Muscle of arm (tissue), 12 donors: ENCODE data around the gene NPC1. TPM values are rescaled to one million over a fixed set of nuclear protein-coding genes. Genes with fewer than 3 reads are reported as not detected.

Experiments
- DNase-seq: peaks from one replicate; pipeline ENCODE4 v3.0.0-alpha.2; 2013
- polyA plus RNA-seq, 12 donors: library from polyadenylated mRNA; unstranded; fragments of 120-200 nt; gene quantifications; one replicate each; pipeline ENCODE4 v1.2.1, GENCODE V29; 2013; ENCODE audit not compliant: insufficient read length in 12 of 12

Gene NPC1
- polyA plus RNA-seq, 12 donors, result 17.6 to 31.4 (median 27.0) TPM; not detected in 1

DNA sequence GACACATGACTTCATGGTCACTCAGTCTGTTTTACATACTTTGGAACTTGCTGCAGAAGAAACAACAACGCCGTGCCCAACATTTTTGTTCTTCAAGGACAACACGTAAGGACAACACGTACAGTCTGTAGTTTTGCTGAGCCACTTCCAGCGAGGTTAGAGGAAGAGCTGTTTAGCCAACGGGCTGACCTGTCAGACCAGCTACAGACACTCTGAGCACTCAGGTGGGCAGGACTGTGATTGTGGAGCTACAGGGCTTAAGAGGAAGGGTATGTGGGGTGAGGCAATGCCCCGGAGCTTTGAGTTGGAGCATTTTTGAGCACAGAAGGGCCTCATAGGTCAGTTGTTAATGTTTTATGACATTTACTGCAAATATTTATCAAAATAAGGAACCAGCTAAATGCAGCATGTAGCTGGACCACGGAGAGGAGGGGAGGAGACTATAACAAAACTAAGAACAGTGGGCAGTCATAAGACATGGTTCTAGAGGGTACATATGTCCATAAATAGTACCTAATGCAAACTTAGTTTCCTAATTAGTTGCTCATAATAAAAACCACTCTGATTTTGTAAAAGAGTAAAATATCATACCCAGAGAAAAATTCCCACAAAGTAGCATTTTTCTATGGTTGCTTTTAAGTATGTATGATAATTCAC, 26.3 kb upstream of the NPC1 start:
- DNase-seq, result no peak

DNA sequence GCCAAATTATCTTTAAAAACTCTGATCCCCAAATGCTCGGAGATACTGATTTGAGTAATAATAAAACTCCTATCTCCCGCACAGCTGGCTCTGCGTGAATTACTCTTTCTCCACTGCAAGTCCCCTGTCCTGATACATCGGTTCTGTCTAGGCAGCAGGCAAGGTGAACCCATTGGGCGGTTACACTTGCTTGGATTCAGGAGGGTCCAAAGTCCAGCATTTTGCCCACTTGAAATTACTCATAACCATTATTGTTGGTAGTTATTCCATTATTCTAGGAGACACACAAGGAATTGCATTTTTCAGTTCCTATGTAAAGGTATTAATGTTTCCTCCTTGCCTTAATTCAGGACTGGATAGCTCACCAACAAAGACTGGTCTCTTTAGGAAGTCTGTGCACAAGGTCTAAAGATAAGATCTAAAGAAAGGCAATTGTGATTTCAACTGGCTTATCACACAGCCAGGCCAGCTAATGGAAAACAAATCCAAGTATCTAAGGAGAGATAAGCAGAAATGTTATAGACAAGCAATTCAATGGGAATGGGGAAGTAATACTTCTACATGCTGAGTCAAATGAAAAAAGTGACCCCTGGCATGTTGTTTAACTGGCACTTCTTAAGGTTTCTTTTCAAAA, 23.2 kb upstream of the NPC1 start:
- DNase-seq, result no peak

DNA sequence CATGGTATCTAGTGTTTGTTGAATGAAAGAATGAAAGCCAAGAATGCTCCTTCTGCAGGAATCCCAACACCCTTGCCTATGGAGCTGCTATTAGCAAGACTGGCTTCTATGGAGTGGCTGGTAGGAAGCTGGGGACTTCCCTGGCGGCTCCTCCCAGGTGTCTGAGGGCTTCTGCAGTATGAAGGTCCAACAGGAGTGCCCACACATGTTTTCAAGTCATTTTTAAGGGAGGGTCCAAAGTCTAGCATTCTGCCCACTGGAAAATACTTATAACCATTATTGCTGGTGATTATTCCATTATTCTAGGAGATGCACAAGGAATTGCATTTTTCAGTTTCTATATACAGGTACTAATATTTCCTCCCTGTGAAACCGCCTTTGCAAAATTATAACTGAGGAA, 21.9 kb upstream of the NPC1 start:
- DNase-seq, result no peak

DNA sequence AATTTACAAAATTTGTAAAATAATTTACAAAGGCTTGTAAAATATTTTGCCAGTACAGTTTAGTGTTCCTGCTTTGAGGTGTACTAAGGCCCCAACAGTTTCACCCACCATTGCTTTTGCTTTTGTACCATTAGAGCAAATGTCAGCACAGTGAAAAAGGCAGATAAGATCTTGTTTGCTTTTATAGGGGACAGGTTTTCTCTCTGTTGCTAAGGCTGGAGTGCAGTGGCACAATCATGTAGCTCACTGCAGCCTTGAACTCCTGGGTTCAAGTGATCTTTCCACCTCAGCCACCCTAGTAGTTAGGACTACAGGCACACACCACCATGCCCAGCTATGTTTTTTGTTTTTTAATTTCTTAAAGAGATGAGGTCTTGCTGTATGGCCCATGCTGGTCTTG, 19.6 kb upstream of the NPC1 start:
- no peak for DNase-seq

DNA sequence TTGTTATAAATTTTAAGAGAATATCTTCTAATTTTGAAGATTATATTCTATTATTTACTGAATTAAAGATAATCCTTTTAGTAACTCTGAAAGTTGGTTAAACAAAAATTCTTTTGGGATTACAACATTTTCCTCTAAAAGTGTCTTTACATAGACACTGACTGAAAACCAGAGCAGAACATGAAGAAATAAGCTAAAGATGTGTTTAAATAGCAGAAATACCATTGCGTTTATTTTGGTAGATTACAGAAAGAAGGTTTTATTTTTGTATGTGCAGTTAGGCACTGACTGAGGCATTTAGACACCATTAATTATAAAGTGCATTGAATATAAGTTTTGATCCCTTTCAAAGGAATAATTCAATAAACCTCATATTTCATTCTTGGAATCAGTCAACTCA, 13.5 kb upstream of the NPC1 start:
- DNase-seq, result no peak

DNA sequence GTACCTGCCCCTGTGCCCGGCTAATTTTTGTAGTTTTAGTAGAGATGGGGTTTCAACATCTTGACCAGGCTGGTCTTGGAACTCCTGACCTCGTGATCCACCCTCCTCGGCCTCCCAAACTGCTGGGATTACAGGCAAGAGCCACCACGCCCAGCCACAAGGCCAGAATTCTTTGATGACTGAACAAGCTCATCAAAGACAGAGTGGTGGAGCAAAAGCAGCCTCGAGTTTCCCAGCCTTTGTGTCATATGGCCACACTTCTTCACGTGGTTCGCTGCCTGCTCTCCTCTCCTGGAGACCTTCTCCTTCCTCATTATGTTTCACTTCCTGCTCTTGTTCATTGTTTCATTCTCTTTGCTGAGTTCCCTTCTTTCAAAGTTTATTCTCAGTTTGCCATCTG, 9.9 kb upstream of the NPC1 start:
- DNase-seq, result no peak

DNA sequence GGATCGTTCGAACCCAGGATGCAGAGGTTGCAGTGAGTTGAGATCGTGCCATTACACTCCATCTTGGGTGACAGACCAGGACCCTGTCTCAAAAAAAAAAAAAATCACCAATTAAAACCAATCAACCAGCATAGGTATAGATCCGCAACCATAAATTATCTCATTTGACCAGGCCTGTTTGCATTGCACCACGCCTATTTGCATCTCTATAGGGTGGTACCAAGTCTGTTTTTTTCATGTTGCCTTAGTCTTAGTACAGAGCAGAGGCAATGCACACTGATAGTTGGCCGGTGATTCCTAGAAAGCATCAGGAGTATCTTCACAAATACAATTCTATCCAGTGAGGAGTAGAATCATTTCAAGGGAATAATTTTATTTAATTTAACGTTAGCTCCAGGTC, 9.3 kb upstream of the NPC1 start:
- no peak for DNase-seq

DNA sequence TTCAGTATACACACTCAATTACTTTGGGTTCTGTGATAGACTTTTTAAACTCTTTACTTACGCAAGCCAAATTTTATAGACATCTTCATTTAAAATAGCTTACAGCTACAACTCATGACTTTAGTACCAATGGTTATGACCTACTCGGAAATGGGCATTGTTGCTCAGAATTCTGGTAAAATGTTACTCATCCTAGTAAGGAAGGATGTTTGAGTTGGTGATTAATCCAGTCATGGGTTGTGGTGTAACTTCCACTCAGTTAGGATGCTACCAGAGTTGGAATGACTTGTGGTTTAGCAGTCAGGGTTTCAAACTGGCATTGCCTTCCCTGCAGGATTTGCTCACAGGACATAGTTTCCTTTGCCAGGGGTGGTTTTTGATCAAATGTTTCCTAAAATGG, 7.4 kb upstream of the NPC1 start:
- no peak for DNase-seq

DNA sequence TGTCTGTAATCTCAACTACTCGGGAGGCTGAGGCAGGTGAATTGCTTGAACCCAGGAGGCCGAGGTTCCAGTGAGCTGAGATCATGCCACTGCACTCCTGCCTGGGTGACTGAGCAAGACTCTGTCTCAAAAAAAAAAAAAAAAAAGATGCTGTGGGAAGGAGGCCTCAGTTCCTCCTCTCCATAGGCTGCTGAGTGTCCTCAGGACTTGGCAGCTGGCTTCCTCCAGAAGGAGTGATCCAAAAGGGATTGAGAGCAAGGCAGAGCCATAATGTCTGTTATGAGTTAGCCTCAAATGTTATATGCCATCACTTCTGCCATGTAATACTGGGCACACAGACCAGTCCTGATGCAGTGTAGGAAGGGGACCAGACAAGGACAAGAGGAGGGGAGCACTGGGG, 6.6 kb upstream of the NPC1 start:
- DNase-seq, result no peak

DNA sequence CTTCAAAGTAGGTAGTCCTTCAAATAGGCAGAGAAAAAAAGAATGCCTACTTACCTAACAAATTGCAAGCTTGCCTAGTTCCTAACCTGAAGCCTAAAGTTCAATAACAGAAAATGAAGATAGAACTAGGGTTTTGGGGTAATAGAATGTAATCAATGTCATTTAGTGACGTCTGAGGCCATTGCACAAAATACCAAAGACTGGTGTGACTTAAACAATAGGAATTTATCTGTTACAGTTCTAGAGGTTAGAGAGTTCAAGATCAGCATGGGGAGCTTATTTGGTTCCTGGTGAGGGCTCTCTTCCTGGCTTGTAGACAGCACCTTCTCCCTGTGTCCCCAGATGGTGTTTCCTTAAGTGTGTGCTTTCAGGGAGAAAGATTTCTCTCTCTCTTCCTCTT, 4.7 kb upstream of the NPC1 start:
- DNase-seq, result no peak

DNA sequence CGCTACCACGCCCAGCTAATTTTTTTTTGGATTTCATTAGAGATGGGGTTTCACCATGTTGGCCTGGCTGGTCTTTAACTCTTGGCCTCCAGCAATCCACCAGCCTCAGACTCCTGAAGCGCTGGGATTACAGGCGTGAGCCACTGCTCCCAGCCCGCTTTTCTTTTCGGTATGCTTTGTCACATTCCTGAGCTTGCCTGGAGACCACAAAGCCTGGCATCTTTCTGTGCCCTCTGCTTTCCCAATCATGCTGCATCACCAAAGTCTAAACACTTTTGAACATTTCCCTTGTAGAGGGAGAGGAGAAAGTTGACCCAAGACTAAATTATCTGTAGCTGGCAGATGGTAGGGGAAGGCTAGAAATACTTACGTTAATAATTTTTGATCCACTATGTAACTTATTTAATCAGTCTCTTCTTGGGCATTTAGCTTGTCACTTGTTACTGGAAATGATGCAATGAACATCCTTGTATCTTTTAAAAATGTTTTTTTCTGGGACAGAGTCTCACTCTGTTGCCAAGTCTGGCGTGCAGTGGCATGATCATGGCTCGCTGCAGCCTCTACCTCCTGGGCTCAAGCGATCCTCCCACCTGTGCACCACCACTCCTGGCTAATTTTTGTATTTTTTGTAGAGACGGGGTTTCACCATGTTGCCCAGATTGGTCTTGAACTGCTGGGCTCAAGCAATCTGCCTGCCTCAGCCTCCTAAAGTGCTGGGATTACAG, 2.7 kb upstream of the NPC1 start:
- DNase-seq, result no peak

DNA sequence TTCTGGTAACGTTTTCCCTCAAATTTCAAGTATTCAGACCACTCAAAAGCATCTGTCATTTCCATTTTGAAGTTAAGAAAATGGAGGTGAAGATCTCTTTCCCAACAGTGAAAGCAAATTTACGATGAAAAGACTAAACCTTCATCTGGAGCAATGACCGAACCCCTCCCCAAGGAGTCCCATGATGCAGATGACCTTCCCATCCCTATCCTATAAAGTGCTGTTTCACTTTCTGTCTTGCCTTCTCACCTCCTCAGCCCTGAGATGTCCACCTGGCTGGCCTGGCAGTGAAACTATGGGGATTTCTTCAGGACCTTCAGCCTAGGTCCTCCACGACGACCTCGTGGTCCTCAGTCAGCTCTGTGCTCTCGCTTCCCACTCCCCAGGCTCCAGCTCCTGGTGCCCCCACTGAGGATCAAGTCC, 925 bp upstream of the NPC1 start:
- DNase-seq, result no peak

DNA sequence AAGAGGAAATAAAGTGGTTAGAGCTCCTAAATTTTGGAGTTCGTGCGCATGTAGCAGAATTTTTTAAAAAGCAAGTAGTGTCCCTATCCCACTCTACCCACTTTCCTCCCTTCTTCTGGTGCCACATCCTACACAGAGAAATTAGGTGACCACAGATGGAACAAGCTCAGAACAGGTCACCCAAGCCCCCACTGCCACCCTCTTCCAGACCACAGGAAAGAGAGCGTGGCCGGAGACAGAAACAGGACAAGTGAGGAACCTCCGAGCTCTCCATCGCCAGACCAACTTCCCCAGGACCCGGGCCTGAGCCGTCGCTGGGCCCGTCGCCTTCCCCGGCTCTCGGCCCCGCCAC, 433 bp downstream of the NPC1 start:
- DNase-seq, result no peak

DNA sequence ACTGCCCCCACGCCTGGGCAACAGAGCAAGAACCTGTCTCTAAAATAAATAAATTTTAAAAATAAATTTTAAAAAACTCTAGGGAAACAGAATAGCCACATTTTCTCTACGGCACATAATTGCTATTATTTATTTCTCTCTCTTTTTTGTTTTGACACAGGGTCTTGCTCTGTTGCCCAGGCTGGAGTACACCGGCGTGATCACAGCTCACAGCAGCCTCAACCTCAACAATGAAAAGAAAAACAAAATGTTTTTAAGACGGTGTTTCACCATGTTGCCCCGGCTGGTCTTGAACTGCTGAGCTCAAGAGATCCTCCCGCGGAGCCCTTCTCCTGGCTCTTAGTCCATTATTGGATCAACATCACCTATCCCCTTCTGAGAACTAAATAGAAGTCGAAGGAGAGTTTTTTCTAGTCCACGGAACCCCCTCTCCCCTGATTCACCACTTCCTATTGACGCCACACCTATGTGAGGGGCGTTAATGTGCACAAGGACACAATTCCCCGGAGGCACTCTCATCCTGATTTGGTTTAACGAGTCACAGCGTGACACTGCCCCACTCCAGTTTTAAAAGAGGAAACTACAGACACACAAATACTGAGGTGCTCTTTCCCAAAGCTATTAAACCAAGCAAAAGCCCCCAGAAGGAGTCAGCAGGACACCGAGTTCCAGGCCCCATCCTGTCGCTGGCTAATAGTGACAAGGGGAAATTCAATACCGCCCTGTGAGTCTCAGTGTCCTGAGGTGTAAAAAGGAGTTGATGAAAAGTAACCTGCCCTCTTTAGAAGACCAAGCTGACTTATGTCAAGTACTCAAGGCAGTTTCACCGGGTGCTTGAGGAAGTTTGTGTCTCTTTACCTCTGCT, 1.1 kb downstream of the NPC1 start:
- no peak for DNase-seq

DNA sequence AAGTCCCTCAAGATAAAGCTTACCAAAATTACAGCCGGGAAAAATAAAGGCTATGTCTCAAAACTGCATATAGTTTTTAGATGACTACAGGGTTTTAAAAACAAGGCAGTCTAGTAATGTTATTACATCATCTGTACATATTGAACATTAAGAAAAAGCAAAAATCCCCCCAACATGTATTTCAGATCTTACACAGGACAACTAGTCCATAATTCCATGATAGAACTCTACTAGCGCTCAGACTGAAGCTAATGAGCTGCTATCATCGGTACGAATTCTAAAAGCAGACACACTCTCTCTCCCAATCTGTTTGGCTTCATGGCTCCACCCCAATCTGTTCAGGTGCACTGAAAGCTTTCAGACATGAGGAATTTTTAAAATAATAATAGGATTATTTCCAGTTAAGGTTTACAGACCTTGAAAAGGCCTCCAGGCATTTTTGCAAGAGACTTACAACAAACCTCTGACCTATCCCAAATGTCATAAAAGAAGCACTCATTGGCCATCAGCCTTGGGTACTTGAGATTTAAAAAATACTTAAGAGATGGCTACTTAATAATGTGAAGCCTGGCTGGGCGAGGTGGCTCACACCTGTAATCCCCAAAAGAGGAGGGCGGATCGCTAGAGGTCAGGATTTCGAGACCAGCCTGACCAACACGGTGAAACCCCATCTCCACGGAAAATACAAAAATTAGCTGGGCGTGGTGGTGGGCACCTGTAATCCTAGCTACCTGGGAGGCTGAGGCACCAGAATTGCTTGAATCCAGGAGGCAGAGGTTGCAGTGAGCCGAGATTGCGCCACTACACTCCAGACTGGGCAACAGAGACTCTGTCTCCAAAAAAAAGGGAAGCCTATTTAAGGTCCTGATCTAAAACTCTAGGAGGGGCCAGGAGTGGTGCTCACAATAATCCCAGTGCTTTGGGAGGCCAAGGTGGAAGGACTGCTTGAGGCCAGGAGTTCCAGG, 2.0 kb downstream of the NPC1 start:
- no peak for DNase-seq

DNA sequence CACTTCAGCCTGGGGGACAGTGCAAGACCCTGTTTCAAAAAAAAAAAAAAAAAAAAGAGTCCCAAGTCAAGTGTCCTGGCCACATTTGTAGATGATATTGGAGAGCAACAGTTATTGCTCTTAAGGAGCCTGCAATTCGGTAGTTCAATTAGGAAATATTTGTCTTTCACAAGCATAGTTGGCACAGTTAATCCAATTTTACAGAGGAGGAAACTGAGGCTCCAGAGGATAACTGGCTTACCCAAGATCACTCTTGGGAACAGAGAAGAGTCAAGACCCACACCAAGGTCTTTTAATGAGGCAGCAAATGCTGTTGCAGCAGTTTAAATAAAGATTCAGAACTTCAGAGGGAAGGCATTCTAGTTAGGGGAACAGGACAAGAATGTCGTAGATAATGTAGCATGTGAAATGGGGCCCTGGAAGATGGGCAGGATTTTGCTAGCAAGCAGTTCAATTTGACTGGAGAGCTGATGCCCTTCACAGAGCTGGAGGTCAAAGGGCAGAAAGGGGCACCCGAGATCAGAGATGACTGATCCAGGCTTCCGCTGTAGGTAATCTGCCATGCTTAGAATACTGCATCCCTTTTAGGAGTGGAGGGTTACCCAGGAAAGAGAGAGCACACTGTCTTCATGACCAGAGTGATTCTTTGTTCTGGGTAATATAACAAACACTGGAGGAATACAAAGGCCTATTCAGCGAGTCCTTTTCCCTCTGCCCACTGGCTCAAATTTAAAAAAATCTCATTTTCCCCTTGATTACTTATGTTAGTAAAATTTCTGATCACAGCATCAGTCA, 3.0 kb downstream of the NPC1 start:
- no peak for DNase-seq

DNA sequence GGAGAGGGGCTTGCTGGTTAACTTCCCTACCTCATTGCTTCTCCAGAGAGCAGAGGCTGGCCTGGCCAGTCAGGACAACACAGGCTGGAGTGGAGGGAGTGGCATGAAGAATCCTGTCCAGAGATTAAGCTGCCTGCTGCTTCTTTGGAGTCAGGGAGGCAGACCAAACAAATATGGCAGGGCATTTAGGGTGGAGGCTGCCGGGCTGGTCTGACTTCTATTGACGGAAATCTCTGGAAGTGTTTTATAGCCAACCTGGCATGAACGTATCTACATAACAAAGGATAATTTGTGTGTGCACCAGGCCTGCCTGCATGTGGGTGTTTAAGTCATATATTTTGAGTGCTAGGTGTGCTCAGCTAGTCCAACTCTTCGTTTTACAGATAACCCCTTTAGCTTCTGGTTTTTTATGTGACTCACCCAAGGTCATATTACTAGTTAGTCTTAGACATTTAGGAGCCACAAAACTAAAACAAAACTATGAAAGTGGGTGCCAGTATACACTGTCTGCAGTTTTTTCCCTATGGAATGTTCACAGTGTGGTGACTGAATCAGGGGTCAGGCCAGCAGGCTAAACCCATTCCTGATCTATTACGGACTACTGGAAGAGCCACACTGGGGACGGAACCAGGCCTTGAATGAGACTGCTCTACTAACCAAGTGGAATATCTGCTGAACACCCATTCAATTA, 5.5 kb downstream of the NPC1 start:
- no peak for DNase-seq

DNA sequence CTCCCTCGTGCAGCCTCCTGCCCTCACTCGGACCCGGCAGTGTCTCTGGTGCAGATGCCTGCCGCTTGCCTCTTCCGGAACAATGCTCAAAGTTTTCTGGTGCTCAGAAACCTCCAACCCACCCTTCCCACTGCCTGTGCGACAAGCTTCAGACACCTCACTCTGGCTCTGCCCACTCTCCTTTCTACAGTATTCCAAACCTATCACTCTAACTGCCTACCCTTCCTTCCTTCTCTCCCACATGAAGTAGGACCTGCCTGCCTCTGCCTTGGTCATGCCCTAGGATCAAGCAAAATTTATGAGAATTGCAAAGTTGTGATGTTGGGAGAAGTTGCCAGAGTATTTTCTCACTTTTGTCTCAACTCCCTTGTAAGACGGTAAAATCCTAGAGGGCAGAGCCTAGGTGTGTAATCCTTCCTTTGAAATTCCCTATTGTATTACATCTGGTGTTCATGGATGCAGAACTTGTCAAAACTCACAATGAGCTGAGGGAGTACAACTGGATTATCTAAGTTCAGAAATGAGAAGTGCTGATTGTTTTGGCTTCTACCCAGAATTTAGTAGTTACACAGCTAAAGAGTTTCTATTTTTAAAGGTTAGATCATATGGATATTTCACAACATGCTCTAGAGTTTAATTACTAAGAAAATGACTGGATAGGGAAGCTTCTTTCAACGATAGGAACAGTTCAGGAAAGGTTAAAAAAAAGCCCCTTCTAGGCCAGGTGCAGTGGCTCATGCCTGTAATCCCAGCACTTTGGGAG, 7.2 kb downstream of the NPC1 start:
- DNase-seq, result no peak
